NCI-H69 (cell line): ENCODE measurements around the gene ADGRB3.

Experiments
- DNase-seq: peaks from one replicate; lab custom pipeline; 2025; lab: John Stamatoyannopoulos, UW

Gene ADGRB3

GRCh38 chr6:69338431-69339162, 703.5 kb downstream of the ADGRB3 start:
- no peak for DNase-seq

DNA sequence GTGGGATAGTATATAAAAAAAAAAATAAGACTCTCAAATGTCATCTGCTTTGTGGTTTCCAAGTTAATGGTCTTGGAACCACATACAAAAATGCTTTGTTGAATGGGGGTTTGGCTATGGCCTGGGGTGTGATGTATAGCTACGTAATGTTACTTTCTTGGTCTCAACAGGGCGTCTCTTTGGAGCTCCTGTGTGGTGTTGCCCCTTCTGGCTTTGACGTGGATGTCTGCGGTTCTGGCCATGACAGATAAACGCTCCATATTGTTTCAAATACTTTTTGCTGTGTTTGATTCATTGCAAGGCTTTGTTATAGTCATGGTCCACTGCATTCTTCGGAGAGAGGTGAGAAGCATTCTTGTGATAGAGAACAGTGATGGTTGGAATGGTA, 704.1 kb downstream of the ADGRB3 start:
- no peak for DNase-seq

GRCh38 chr6:69340196-69340595, 705.1 kb downstream of the ADGRB3 start:
- DNase-seq = no peak

DNA sequence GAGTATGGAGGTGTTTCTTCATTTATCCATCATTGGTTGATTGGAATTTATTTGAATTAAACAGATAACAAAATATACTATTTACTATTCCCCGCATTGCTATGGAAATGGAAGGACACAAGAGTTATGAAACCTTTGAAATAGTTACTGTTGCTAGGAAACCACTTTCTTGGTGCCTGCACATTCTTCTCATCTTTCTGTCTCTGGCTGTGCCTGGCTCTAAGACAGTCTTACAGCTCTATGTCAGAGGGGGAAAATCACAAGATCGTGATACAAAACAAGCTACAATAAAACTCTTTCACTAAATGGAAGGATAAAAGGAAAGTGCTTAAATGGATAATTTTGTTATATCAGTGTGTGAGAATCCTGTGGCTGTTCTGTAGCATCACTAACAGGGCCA, 708.8 kb downstream of the ADGRB3 start:
- DNase-seq = no peak

- DNase-seq = no peak
Observed at GRCh38 chr6:69349771-69350170, 714.7 kb downstream of the ADGRB3 start.

GRCh38 chr6:69362209-69362608, 727.1 kb downstream of the ADGRB3 start:
- peak; percentile 3 for DNase-seq

DNA sequence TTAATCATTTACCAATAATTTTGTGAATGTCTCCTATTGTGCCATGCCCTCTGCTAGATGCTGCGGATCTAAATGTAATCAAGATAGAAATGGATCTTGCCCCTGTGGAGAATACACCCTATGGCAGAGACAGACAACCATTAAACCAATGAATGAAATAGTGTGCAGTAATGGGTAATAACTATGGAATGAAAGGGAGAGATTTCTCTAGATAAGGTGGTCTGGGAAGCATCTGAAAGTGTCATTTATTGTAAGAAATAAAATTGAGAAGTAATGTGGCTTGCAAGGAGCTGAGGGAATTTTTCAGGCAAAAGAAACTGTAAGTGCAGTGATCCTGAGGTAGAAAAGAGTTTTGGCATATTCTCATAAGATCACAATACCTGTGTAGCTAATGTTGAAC, 731.7 kb downstream of the ADGRB3 start:
- no peak for DNase-seq

- no peak for DNase-seq
Observed at GRCh38 chr6:69368613-69369012, 733.5 kb downstream of the ADGRB3 start.

DNA sequence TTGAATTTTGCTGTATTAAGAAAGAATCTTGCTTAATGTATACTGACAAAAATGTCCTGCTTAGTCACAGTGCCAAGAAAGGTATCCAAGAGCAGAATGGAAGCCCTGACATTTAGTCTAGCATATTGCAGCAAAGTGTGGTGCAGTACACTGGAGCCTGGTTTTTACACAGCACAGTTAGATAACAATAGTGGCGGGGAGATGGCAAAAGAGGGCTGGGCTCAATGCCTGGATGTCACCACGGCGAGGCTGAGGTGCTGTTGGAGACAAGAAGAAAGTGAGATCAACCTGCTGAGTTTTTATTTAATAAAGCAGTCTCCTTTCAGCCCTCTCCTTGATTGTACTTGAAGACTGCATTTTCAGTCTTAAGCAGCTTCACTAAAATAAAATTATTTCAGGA, 735.7 kb downstream of the ADGRB3 start:
- no peak for DNase-seq

- no peak for DNase-seq
Observed at GRCh38 chr6:69378326-69378725, 743.2 kb downstream of the ADGRB3 start.

GRCh38 chr6:69379518-69379917, 744.4 kb downstream of the ADGRB3 start:
- no peak for DNase-seq

DNA sequence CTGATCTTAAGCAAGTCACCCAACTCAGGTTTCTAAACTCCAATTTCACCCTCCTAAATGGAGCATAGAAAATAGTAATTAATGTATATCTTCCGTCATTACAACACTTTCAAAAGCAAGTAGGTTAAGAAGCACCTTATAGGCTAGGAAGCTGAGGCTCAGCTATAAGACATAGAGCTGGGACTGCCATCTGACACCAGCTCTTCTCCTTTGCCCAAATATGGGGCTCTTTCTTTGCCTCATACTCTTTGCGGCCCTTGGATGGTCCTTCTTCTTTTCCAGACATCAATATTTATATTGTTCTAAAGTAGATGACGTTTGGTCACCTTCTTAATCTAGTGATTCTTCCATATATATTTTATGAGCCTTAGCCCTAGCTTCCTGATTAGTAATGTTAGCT, 748.5 kb downstream of the ADGRB3 start:
- no peak for DNase-seq

DNA sequence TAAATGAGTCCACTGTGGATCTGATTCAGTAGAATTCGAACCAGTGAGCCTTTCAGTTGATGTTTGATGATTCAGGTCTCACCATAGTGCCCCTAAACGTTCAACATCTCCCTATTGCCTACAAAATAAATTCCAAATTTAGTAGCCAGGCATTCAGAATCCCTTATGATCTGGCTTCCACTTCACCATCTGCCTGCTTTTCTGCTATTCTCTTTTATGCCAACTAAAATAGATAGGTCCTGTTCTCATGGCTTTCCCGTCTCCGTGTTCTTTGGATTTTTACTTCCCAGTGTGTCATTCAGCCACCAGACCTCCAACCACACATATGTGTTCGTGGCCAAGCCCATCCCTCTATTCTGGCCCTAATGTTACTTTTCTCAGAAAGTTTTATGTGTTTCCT, 751.3 kb downstream of the ADGRB3 start:
- DNase-seq = no peak

- no peak for DNase-seq
Observed at GRCh38 chr6:69390125-69390524, 755.0 kb downstream of the ADGRB3 start.

GRCh38 chr6:69391106-69391505, 756.0 kb downstream of the ADGRB3 start:
- DNase-seq = no peak

DNA sequence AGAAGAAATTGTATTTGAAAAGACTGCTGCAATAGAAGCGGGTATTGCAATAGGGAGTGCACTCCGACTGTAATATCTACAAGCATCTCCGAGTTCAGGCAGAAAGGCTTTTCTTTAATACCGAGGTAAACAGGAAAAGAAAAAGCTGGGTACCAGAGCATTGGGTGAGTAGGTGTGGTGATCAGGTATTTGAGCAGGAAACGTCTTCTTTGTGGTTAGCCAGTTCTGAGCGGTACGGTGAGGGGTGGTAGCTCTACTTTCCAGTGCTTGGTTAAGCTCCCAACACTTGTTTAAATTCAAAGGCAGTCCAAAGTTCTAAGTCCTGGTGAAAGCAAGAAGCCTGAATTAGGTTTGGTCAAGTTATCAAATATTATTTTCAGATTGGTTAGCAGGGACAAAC, 757.7 kb downstream of the ADGRB3 start:
- no peak for DNase-seq

DNA sequence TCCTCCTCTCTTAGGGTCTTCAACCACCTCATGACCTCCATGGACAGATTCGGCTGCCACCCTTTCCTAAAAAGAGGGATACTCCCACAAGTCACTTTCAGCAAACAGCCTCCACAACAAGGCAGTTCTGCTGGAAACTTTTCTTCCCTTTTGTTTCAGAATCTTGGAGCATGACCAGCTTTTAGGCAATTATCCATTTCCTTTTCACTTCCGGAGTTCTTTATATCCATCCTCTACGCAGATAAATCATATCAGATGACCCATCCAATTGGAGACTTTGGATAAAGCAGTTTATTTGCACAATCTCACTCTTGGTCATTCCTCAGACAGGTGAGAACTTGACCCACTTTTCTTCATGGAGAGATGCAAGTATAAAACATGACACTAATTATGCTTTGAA, 763.2 kb downstream of the ADGRB3 start:
- peak; percentile 21 for DNase-seq

- DNase-seq = no peak
Observed at GRCh38 chr6:69398729-69399128, 763.6 kb downstream of the ADGRB3 start.

GRCh38 chr6:69408886-69409285, 773.8 kb downstream of the ADGRB3 start:
- DNase-seq = no peak

GRCh38 chr6:69416776-69417175, 781.7 kb downstream of the ADGRB3 start:
- no peak for DNase-seq

DNA sequence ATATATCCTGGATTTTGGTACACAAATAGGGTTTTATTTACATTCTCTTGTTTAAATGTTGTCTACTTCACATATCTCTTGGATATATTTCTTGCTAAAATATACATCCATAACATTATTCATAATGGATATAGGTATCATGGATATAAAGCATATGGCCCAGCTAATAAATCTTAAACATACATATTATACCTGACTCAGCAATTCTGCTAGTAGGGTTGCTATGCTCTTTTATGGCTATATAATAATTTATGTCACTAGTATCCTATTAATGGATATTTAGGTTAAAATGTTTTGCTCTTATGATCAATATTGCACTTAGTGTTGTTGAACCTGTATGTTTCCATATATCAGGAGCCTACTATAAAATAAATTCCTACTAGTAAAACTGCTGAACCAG, 786.2 kb downstream of the ADGRB3 start:
- no peak for DNase-seq

DNA sequence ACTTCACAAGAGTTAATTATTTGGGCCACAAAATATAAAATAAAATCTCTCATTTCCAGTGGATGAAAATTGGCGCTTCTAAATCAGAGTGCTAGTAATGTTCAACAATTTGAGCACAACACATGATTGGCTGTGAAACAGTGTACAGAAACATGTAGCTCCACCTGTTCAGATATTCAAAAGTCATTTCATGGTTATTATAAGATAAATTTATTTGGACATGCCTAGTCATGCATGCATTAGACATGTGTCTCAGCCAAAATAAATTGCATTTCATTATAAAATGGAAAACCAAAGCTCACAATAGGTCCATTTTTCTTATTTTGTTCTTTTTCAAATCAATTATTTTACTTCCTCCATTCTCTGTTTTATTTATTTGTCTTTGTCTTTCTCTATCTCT, 786.9 kb downstream of the ADGRB3 start:
- no peak for DNase-seq

- DNase-seq = peak; percentile 20
Observed at GRCh38 chr6:69422475-69422874, 787.4 kb downstream of the ADGRB3 start.

DNA sequence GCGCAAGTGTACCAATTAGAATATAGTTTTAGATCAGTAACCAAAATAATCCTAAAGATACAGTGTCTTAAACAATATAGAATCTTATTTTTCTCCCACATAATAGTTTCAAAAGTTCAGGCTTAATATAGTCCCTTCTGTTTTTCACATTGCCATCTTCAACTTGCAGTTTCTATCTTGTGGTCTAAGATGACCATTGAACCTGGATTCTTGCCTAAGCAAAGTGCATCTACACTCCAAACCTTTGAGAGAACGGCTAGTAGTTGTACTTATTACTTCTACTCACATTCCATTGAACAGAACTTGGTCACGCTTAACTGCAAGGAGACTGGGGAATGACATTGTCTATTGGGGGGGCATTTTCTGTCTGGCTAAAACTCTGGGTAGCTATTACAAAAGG, 788.7 kb downstream of the ADGRB3 start:
- DNase-seq = no peak

GRCh38 chr6:69424581-69424980, 789.5 kb downstream of the ADGRB3 start:
- no peak for DNase-seq
